Kidney (tissue), 14 donors: ENCODE data around the gene C19orf38. TPM values are rescaled to one million over a fixed set of nuclear protein-coding genes. Genes with fewer than 3 reads are reported as not detected.

Experiments used
- DNase-seq, 5 donors: peaks; one replicate each; pipeline ENCODE4 v3.0.0-alpha.2; 2013 to 2020
- FAIRE-seq: peaks from 2 replicates; lab custom pipeline; 2012; peaks lifted over from hg19 to GRCh38; lab: Jason Lieb, UNC
- H3K27ac ChIP-seq, 2 donors: one replicate each; pipeline ENCODE4 v1.7.0; 2013; ENCODE audit warnings: low read depth in 2 of 2, low read length in 2 of 2, inconsistent platforms in 1 of 2
- H3K27me3 ChIP-seq: one replicate; pipeline ENCODE4 v1.7.1; 2013; ENCODE audit warnings: low read length, inconsistent platforms; ENCODE audit not compliant: control insufficient read depth, insufficient read depth
- H3K36me3 ChIP-seq, 3 donors: one replicate each; pipeline versions ENCODE4 v1.7.0 to v1.7.1; 2013; ENCODE audit warnings: low read length in 3 of 3, control low read depth in 1 of 3, inconsistent platforms in 1 of 3; ENCODE audit not compliant: insufficient read depth in 3 of 3, control insufficient read depth in 2 of 3
- H3K4me1 ChIP-seq, 3 donors: one replicate each; pipeline versions ENCODE4 v1.7.0 to v1.7.1; 2013; ENCODE audit warnings: low read length in 3 of 3, inconsistent platforms in 1 of 3, low read depth in 1 of 3; ENCODE audit not compliant: control insufficient read depth in 2 of 3, insufficient read depth in 2 of 3
- H3K4me3 ChIP-seq, 3 donors: one replicate each; pipeline versions ENCODE4 v1.7.0 to v1.8.1; 2013; ENCODE audit warnings: low read length in 3 of 3, control low read depth in 1 of 3, inconsistent platforms in 1 of 3
- H3K9ac ChIP-seq, 3 donors: one replicate each; pipeline versions ENCODE4 v1.7.0 to v1.7.1; 2013; ENCODE audit warnings: low read length in 3 of 3, control low read depth in 1 of 3, inconsistent platforms in 1 of 3
- H3K9me3 ChIP-seq, 3 donors: one replicate each; pipeline versions ENCODE4 v1.7.0 to v1.7.1; 2013; ENCODE audit warnings: low read length in 3 of 3, control low read depth in 1 of 3, inconsistent platforms in 1 of 3; ENCODE audit not compliant: control insufficient read depth in 2 of 3, insufficient read depth in 1 of 3
- intact Hi-C: fragments of 100-400 bp; cut with DNase I; formaldehyde crosslinking; loops from one replicate; pipeline ENCODE4 v1.11.1; 2022
- polyA plus RNA-seq: library from polyadenylated mRNA; stranded (reverse); fragments of 350-450 nt; fragmentation: Illumina TruSeq; extraction: RNeasy Lipid Tissue Mini Kit (QIAGEN cat#74804); gene quantifications from one replicate; pipeline ENCODE4 v1.2.3, GENCODE V29; 2014; ENCODE audit warnings: low read depth, low replicate concordance; ENCODE audit not compliant: insufficient read depth
- total RNA-seq: library from RNA; stranded (reverse); fragmentation: NEBNext Ultra II Directional; extraction: Animal tissue kit (Norgen Biotek cat#: 25700); gene quantifications from one replicate; pipeline ENCODE4 v1.2.1, GENCODE V29; 2021
- TF ChIP-seq, protein P1 (sequence below): IDR thresholded peaks from 3 replicates; pipeline ENCODE4 v1.5.1; 2012; ENCODE audit warnings: mild to moderate bottlenecking, moderate library complexity, borderline replicate concordance; ENCODE audit not compliant: insufficient read depth; ENCODE audit errors: extremely low read depth
- donor health status: control.
- donor health status: control.
- donor health status: control.
- donor health status: control.
- donor health status: control.
- donor health status: DM: yes; HTN: yes; CAD: no.
- donor health status: Normal renal cell carcinoma (clear cell type).

C19orf38 gene
- total and polyA plus RNA-seq, 2 donors from 2014 or later: 2.4 to 3.3 TPM

DNA sequence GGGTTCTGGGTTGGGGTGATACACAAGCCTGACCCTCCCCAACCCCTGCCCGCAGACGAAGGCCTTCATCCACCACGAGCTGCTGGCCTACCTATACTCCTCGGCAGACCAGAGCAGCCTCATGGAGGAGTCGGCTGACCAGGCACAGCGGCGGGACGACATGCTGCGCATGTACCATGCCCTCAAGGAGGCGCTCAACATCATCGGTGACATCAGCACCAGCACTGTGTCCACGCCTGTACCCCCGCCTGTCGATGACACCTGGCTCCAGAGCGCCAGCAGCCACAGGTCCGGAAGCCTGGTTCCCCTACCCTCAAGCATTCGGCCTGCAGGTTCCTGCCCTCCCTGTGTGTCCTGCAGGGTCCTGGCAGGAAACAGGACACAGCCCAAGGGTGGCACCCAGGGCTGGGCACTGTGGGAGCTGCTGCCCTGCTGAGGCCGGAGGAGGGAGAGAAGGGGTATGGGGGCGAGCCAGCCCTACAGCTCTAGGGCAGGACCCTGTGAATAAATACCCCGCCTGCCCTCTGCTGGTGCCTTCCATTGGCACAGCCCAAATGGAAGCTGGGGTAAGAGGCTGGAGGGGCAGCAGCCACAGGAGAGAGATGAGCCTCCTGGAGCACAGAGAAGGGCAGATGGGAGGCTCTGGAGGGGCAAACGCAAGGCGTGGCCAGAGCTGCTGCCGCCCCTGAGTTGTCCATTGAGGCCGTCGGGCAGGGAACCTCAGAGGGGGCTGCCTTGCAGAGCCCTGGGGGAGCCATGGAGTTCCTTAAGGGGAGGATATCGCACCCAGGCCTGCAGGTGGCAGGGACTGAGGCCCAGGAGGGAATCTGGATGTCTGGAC, 19.0 kb upstream of the C19orf38 start:
- H3K9me3 ChIP-seq: no peaks in the 10 kb centered on the region
- no peak overlapping the region for H3K9ac ChIP-seq
- no peaks in the 10 kb centered on the region for H3K27me3 ChIP-seq
- no peak overlapping the region for H3K4me3 ChIP-seq
- TF ChIP-seq, protein P1, sequence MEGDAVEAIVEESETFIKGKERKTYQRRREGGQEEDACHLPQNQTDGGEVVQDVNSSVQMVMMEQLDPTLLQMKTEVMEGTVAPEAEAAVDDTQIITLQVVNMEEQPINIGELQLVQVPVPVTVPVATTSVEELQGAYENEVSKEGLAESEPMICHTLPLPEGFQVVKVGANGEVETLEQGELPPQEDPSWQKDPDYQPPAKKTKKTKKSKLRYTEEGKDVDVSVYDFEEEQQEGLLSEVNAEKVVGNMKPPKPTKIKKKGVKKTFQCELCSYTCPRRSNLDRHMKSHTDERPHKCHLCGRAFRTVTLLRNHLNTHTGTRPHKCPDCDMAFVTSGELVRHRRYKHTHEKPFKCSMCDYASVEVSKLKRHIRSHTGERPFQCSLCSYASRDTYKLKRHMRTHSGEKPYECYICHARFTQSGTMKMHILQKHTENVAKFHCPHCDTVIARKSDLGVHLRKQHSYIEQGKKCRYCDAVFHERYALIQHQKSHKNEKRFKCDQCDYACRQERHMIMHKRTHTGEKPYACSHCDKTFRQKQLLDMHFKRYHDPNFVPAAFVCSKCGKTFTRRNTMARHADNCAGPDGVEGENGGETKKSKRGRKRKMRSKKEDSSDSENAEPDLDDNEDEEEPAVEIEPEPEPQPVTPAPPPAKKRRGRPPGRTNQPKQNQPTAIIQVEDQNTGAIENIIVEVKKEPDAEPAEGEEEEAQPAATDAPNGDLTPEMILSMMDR: no peak
- FAIRE-seq (no peak), DNase-seq (peak in 1 of 5 donors; percentile 72)
- H3K27ac ChIP-seq: no peak overlapping the region
- intact Hi-C loops: no loop called here
- peaks cover 0 to 51% (median 21%) of the 10 kb centered on the region in 3 donors for H3K36me3 ChIP-seq
- no peaks in the 10 kb centered on the region for H3K4me1 ChIP-seq

DNA sequence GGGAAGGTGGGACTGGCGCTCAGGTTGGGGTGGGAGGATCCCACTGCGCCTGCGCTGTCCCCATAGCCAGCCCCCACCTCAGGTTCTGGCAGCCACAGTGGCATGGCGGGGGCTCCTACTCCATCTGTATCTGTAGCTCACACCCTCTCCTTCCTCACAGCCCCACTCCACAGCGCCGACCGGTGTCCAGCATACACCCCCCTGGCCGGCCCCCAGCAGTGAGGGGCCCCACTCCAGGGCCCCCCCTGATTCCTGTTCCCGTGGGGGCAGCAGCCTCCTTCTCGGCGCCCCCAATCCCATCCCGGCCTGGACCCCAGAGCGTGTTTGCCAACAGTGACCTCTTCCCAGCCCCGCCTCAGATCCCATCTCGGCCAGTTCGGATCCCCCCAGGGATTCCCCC, 18.2 kb upstream of the C19orf38 start:
- DNase-seq: peak in 1 of 5 donors; percentile 79
- Histone ChIP-seq H3K27me3 (no peaks in the 10 kb centered on the region), H3K9ac (no peak overlapping the region), H3K36me3 (peaks cover 0 to 43% (median 19%) of the 10 kb centered on the region in 3 donors), H3K9me3 (no peaks in the 10 kb centered on the region), H3K27ac (no peak overlapping the region), H3K4me1 (peaks cover 0 to under 1% (median 0%) of the 10 kb centered on the region in 3 donors), H3K4me3 (no peak overlapping the region)
- no peak for FAIRE-seq
- intact Hi-C loops: no loop called here
- TF ChIP-seq, protein P1: no peak

DNA sequence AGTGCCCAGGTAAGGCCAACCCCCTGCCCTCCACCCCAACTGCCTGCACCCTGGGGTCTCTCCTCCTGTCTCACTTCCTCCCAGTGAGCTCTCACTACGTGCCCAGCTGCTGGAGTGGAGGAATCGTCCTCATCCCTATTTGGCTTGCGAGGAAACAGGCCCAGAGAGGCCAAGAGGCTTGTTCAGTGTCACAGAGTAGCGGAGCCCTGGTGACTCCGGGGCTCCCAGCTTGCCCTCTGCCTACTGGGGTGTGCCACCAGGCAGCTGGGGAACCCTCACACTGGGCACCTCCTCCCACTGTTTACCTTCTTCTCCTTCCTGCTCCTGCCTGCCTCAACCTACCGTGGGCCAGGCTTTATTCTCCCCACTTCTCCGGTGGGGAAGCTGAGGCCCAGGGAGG, 17.8 kb upstream of the C19orf38 start:
- H3K27me3 ChIP-seq: no peaks in the 10 kb centered on the region
- FAIRE-seq (no peak), DNase-seq (no peak)
- H3K4me1 ChIP-seq: peaks cover 0 to 2% (median 0%) of the 10 kb centered on the region in 3 donors
- H3K9me3 ChIP-seq: no peaks in the 10 kb centered on the region
- no peak overlapping the region for H3K4me3 ChIP-seq
- TF ChIP-seq, protein P1: no peak
- H3K36me3 ChIP-seq: peaks cover 0 to 41% (median 18%) of the 10 kb centered on the region in 3 donors
- no peak overlapping the region for H3K9ac ChIP-seq
- H3K27ac ChIP-seq: no peak overlapping the region
- intact Hi-C loops: no loop called here
